ENCODE measurements around the gene GRPEL2. TPM values are rescaled to one million over a fixed set of nuclear protein-coding genes. Genes with fewer than 3 reads are reported as not detected.

The GRPEL2 gene
- 16.0 and 27.6 TPM in 2 replicates for total RNA-seq

GRCh38 chr5:149345147-149345891, at the start of gene GRPEL2:
GRPEL2 (plus strand) TSS chr5:149345499; CDS start chr5:149345540, 41 bp downstream.
- DNase-seq (ENCODE audit: low read depth): peak; percentile 95

- no peak for DNase-seq (ENCODE audit: low read depth)
Observed at GRCh38 chr5:149297340-149298025, 47.8 kb upstream of the GRPEL2 start.

- DNase-seq (ENCODE audit: low read depth): no peak
Observed at GRCh38 chr5:149298163-149298562, 47.1 kb upstream of the GRPEL2 start.

GRCh38 chr5:149298842-149299404, 46.4 kb upstream of the GRPEL2 start:
- DNase-seq (ENCODE audit: low read depth): no peak

- no peak for DNase-seq (ENCODE audit: low read depth)
Observed at GRCh38 chr5:149299451-149300054, 45.7 kb upstream of the GRPEL2 start.

GRCh38 chr5:149300441-149300840, 44.9 kb upstream of the GRPEL2 start:
- no peak for DNase-seq (ENCODE audit: low read depth)

- DNase-seq (ENCODE audit: low read depth): no peak
Observed at GRCh38 chr5:149301049-149301743, 44.1 kb upstream of the GRPEL2 start.

GRCh38 chr5:149301744-149302380, 43.4 kb upstream of the GRPEL2 start:
- no peak for DNase-seq (ENCODE audit: low read depth)

- DNase-seq (ENCODE audit: low read depth): no peak
Observed at GRCh38 chr5:149302641-149303040, 42.7 kb upstream of the GRPEL2 start.

GRCh38 chr5:149303210-149303609, 42.1 kb upstream of the GRPEL2 start:
- no peak for DNase-seq (ENCODE audit: low read depth)

- no peak for DNase-seq (ENCODE audit: low read depth)
Observed at GRCh38 chr5:149304195-149305078, 40.9 kb upstream of the GRPEL2 start.

- no peak for DNase-seq (ENCODE audit: low read depth)
Observed at GRCh38 chr5:149309354-149309753, 35.9 kb upstream of the GRPEL2 start.

- DNase-seq (ENCODE audit: low read depth): no peak
Observed at GRCh38 chr5:149310488-149310887, 34.8 kb upstream of the GRPEL2 start.

- DNase-seq (ENCODE audit: low read depth): peak; percentile 60
Observed at GRCh38 chr5:149310947-149311658, 34.2 kb upstream of the GRPEL2 start.

GRCh38 chr5:149313151-149313841, 32.0 kb upstream of the GRPEL2 start:
- no peak for DNase-seq (ENCODE audit: low read depth)

- no peak for DNase-seq (ENCODE audit: low read depth)
Observed at GRCh38 chr5:149314571-149315111, 30.7 kb upstream of the GRPEL2 start.

GRCh38 chr5:149315753-149316152, 29.5 kb upstream of the GRPEL2 start:
- DNase-seq (ENCODE audit: low read depth): no peak

- DNase-seq (ENCODE audit: low read depth): peak; percentile 49
Observed at GRCh38 chr5:149317281-149318048, 27.8 kb upstream of the GRPEL2 start.
